Osteocyte (in vitro differentiated cells): ENCODE results near the gene DOCK1. TPM values are rescaled to one million over a fixed set of nuclear protein-coding genes. Genes with fewer than 3 reads are reported as not detected.
A peak's percentile ranks its signal among the peaks of the same experiment; 100 is the strongest.

Experiments
- DNase-seq: peaks from one replicate; pipeline ENCODE4 v3.0.0; 2021; ENCODE audit warnings: mixed read lengths; ENCODE audit not compliant: unreplicated experiment; ENCODE audit errors: extremely low spot score
- H3K27ac Mint-ChIP-seq: one replicate; pipeline ENCODE4 v1.8.0; 2021; ENCODE audit warnings: mild to moderate bottlenecking, mixed read lengths; ENCODE audit not compliant: unreplicated experiment
- H3K27me3 Mint-ChIP-seq: one replicate; pipeline ENCODE4 v1.8.0; 2021; ENCODE audit warnings: mixed read lengths; ENCODE audit not compliant: unreplicated experiment
- H3K36me3 Mint-ChIP-seq: one replicate; pipeline ENCODE4 v1.8.0; 2021; ENCODE audit warnings: mixed read lengths; ENCODE audit not compliant: unreplicated experiment
- H3K4me1 Mint-ChIP-seq: one replicate; pipeline ENCODE4 v1.8.0; 2021; ENCODE audit warnings: mixed read lengths; ENCODE audit not compliant: unreplicated experiment
- H3K4me3 Mint-ChIP-seq: one replicate; pipeline ENCODE4 v1.8.0; 2021; ENCODE audit warnings: mild to moderate bottlenecking, moderate library complexity, mixed read lengths; ENCODE audit not compliant: unreplicated experiment
- H3K9me3 Mint-ChIP-seq: one replicate; pipeline ENCODE4 v1.8.0; 2021; ENCODE audit warnings: mixed read lengths; ENCODE audit not compliant: unreplicated experiment
- CTCF ChIP-seq: fragments of 200-600 bp; sonication (generic); IDR thresholded peaks from 2 replicates; pipeline ENCODE4 v1.5.0; 2021; ENCODE audit warnings: antibody characterized with exemption, mild to moderate bottlenecking, moderate library complexity
- total RNA-seq: library from RNA; stranded (reverse); gene quantifications from 2 replicates; pipeline ENCODE4 v1.2.1, GENCODE V29; 2021

The DOCK1 gene
- total RNA-seq, 1 donor from 2014 or later, result 66.3 TPM

GRCh38 chr10:126957111-126957510 lies 51.9 kb downstream of the DOCK1 start:
- H3K27me3 Mint-ChIP-seq, result no peaks in the 10 kb centered on the region
- no peaks in the 10 kb centered on the region for H3K36me3 Mint-ChIP-seq
- H3K4me3 Mint-ChIP-seq, result no peak overlapping the region
- no peaks in the 10 kb centered on the region for H3K9me3 Mint-ChIP-seq
- TF ChIP-seq CTCF, result no peak
- peak; percentile 77 for DNase-seq
- H3K27ac Mint-ChIP-seq, result no peak overlapping the region
- H3K4me1 Mint-ChIP-seq, result peaks cover 12% of the 10 kb centered on the region

- Mint-ChIP-seq H3K4me1 (peaks cover 14% of the 10 kb centered on the region), H3K27ac (no peak overlapping the region), H3K36me3 (no peaks in the 10 kb centered on the region), H3K27me3 (no peaks in the 10 kb centered on the region), H3K9me3 (no peaks in the 10 kb centered on the region), H3K4me3 (no peak overlapping the region)
- peak; percentile 68 for DNase-seq
- no peak for TF ChIP-seq CTCF
These were observed 54.2 kb downstream of the DOCK1 start for GRCh38 chr10:126959431-126959830.

- Mint-ChIP-seq H3K9me3 (no peaks in the 10 kb centered on the region), H3K27me3 (no peaks in the 10 kb centered on the region), H3K36me3 (no peaks in the 10 kb centered on the region), H3K4me1 (peaks cover 13% of the 10 kb centered on the region), H3K27ac (no peak overlapping the region), H3K4me3 (no peak overlapping the region)
- no peak for DNase-seq
- no peak for TF ChIP-seq CTCF
These were observed 54.9 kb downstream of the DOCK1 start for GRCh38 chr10:126959906-126960685.

- no peaks in the 10 kb centered on the region for H3K36me3 Mint-ChIP-seq
- H3K27me3 Mint-ChIP-seq, result no peaks in the 10 kb centered on the region
- no peaks in the 10 kb centered on the region for H3K9me3 Mint-ChIP-seq
- H3K4me3 Mint-ChIP-seq, result no peak overlapping the region
- no peak for DNase-seq
- no peak overlapping the region for H3K27ac Mint-ChIP-seq
- TF ChIP-seq CTCF, result no peak
- H3K4me1 Mint-ChIP-seq, result peaks cover 13% of the 10 kb centered on the region
These were observed 58.1 kb downstream of the DOCK1 start for GRCh38 chr10:126963354-126963753.

GRCh38 chr10:126964190-126964589 lies 59.0 kb downstream of the DOCK1 start:
- Mint-ChIP-seq H3K4me1 (peaks cover 13% of the 10 kb centered on the region), H3K27ac (no peak overlapping the region), H3K4me3 (no peak overlapping the region), H3K27me3 (no peaks in the 10 kb centered on the region), H3K36me3 (no peaks in the 10 kb centered on the region), H3K9me3 (no peaks in the 10 kb centered on the region)
- no peak for TF ChIP-seq CTCF
- peak; percentile 80 for DNase-seq
